AG09319 (cell line): Measurements from ENCODE around the gene SLC27A5.
"Not testable (repeated sequence)": the region's sequence is repeated elsewhere in the genome, so short reads cannot be mapped to it uniquely, and the experiment has no call there.

ENCODE experiments used
- DNase-seq: peaks from one replicate; pipeline ENCODE4 v3.0.0-alpha.2; 2010; ENCODE audit warnings: low read depth; ENCODE audit errors: extremely low read depth
- CTCF ChIP-seq: IDR thresholded peaks from 2 replicates; pipeline ENCODE4 v1.5.1; 2011; ENCODE audit warnings: low read depth, mild to moderate bottlenecking, inconsistent platforms, low read length, moderate library complexity

Gene SLC27A5

GRCh38 chr19:58473775-58474174, 38.0 kb downstream of the SLC27A5 start:
- DNase-seq = no peak
- no peak for TF ChIP-seq CTCF

GRCh38 chr19:58471736-58472135, 40.1 kb downstream of the SLC27A5 start:
- no peak for DNase-seq
- no peak for TF ChIP-seq CTCF

GRCh38 chr19:58470837-58471543, 40.8 kb downstream of the SLC27A5 start:
- DNase-seq = not testable (repeated sequence)

- DNase-seq = no peak
- no peak for TF ChIP-seq CTCF
Measured at GRCh38 chr19:58469241-58470013, 42.4 kb downstream of the SLC27A5 start.

GRCh38 chr19:58468216-58468839, 43.5 kb downstream of the SLC27A5 start:
- DNase-seq = no peak
- no peak for TF ChIP-seq CTCF

GRCh38 chr19:58466760-58467589, 44.8 kb downstream of the SLC27A5 start, which contains the start of gene ZNF324:
TSS of gene ZNF324 (plus strand) at chr19:58467080. CDS start at chr19:58469186, 2,106 bp downstream.
- no peak for TF ChIP-seq CTCF
- DNase-seq = peak; percentile 82

GRCh38 chr19:58466089-58466759, 45.6 kb downstream of the SLC27A5 start:
- TF ChIP-seq CTCF = no peak
- DNase-seq = no peak
